ENCODE results near the gene RAD9A.

DNA sequence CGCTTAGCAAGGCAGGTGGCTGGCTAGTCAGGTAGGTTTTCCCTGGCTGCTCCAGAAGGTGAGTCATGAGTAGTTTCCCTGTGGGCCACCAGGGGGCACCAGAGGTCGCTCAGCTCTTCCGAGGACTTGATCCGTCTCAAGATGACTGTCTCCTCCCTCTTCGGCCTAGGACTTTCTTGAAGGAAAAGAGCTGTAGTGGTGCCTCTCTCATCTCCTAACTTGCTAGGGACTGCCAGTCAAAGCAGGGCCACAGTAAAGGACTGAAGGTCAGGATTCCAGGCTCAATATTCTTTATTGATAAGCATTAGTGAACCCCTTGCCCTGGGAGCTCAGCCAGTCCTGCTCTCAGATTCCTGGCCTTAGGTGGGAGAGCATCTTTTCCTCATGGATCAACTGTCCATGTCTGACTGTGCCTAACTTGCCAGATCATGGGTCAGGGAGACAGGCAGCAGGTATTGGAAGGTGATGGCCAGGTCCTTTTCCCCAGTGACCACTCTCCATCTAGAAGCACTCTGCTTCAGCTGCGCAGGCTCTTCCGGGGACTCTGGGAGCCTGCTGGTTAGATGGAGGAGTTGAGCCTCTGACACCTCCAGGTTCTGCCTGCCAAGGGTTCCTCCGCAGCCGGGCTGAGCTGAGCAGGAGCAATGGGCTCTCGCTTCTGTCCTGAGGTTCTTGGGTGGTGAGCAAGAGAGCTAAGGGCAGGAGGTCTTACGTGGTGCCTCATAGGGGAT is 40.3 kb upstream of the RAD9A start:
- TF ChIP-seq CTCF (IDR thresholded peaks at IDR 0.05) (peak; percentile 88 to 96 (median 91)), POLR2A (IDR thresholded peaks at IDR 0.05) (peak in 1 of 3 donors; percentile 18)

All from body of pancreas (tissue), 4 donors.